ENCODE results near the gene KIAA0513. TPM values are rescaled to one million over a fixed set of nuclear protein-coding genes. Genes with fewer than 3 reads are reported as not detected.

The KIAA0513 gene
- total and polyA plus RNA-seq, 10 donors = 1.7 to 30.0 (median 21.9) TPM

DNA sequence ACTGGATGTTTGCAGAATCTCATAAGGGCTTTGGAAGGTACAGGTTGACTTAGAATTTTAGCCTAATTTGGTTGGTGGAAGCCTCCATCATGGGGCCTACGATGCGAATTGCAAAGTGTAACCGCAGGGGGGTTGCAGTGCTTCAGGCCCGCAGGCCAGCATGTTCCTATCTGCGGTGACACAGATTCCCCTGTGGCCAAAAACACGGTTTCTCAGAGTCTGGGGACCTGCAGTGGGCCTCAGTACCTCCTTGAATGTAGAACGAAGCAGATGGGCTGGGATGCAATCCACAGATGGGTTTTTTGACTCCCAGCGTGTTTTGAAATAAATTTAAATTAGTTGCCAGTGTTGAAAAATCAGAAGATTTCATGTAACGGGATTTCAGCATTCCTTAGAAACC lies 34.7 kb downstream of the KIAA0513 start:
- no peak for TF ChIP-seq POLR2A (IDR thresholded peaks at IDR 0.05)
- TF ChIP-seq, protein P1, sequence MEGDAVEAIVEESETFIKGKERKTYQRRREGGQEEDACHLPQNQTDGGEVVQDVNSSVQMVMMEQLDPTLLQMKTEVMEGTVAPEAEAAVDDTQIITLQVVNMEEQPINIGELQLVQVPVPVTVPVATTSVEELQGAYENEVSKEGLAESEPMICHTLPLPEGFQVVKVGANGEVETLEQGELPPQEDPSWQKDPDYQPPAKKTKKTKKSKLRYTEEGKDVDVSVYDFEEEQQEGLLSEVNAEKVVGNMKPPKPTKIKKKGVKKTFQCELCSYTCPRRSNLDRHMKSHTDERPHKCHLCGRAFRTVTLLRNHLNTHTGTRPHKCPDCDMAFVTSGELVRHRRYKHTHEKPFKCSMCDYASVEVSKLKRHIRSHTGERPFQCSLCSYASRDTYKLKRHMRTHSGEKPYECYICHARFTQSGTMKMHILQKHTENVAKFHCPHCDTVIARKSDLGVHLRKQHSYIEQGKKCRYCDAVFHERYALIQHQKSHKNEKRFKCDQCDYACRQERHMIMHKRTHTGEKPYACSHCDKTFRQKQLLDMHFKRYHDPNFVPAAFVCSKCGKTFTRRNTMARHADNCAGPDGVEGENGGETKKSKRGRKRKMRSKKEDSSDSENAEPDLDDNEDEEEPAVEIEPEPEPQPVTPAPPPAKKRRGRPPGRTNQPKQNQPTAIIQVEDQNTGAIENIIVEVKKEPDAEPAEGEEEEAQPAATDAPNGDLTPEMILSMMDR (IDR thresholded peaks at IDR 0.05 in 8 of 11, conservative IDR thresholded peaks at IDR 0.05 in 3 of 11) = no peak
- no peak for TF ChIP-seq POLR2AphosphoS5 (IDR thresholded peaks at IDR 0.05)
- H3K4me1 ChIP-seq = peaks cover 3 to 69% (median 37%) of the 10 kb centered on the region in 6 donors
- intact Hi-C loops (cut with DNase I; ENCODE audit: low total_unique reads) = no loop called here
- H3K36me3 ChIP-seq = peaks cover 0 to 44% (median 5%) of the 10 kb centered on the region in 6 donors
- 87 to 91% (median 89%) methylated on average over 9 of the region's 9 CpGs for WGBS, 5 donors
- no peak for DNase-seq
- H3K4me3 ChIP-seq = no peak overlapping the region
- peak overlapping the region in 6 of 8 donors; percentile 1 to 83 (median 71) for H3K27ac ChIP-seq
- H3K27me3 ChIP-seq (replicated peaks in 1 of 7) = no peaks in the 10 kb centered on the region
- H3K9me3 ChIP-seq = no peaks in the 10 kb centered on the region

DNA sequence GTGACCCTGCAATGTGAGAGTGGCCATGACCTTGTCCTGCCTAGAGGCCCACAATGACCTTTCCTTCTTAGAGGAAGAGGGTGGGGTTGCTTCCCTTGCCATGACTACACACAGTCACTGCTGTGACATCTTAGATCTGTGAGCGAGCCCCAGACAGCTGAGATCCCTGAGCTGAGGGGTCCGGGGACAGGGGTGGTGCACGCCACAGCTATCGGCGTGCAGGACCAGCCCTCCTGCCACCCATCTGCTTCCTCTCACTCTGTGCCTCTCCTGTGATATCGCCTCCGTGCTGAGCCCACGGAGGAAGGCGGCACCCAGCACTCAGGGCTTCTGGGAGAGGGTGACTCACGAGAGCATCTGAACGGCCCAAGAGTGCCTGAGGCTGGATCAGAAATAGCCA lies 35.2 kb downstream of the KIAA0513 start:
- intact Hi-C loops (cut with DNase I; ENCODE audit: low total_unique reads) = no loop called here
- peak overlapping the region in 6 of 8 donors; percentile 38 to 83 (median 64) for H3K27ac ChIP-seq

GRCh38 chr16:85064186-85064585 lies 36.6 kb downstream of the KIAA0513 start:
- intact Hi-C loops (cut with DNase I; ENCODE audit: low total_unique reads) = no loop called here
- TF ChIP-seq, protein P1 (IDR thresholded peaks at IDR 0.05 in 8 of 11, conservative IDR thresholded peaks at IDR 0.05 in 3 of 11) = no peak
- TF ChIP-seq POLR2AphosphoS5 (IDR thresholded peaks at IDR 0.05) = no peak
- no peak for TF ChIP-seq POLR2A (IDR thresholded peaks at IDR 0.05)
- Histone ChIP-seq H3K27ac (peak overlapping the region in 2 of 8 donors; percentile 55 to 83), H3K9me3 (no peaks in the 10 kb centered on the region), H3K36me3 (peaks cover 0 to 47% (median 14%) of the 10 kb centered on the region in 6 donors), H3K4me3 (no peak overlapping the region), H3K27me3 (replicated peaks in 1 of 7) (no peaks in the 10 kb centered on the region), H3K4me1 (peaks cover 0 to 52% (median 27%) of the 10 kb centered on the region in 6 donors)
- no peak for DNase-seq
- 91 to 98% (median 94%) methylated on average over 6 of the region's 6 CpGs for WGBS, 5 donors

More for the DNA sequence above, 35.2 kb downstream of the KIAA0513 start:
- H3K9me3 ChIP-seq = no peaks in the 10 kb centered on the region
- H3K4me3 ChIP-seq = no peak overlapping the region
- peaks cover 0 to 46% (median 10%) of the 10 kb centered on the region in 6 donors for H3K36me3 ChIP-seq
- no peak for DNase-seq
- H3K27me3 ChIP-seq (replicated peaks in 1 of 7) = no peaks in the 10 kb centered on the region
- 71 to 86% (median 79%) methylated on average over 10 to 11 of the region's 11 CpGs for WGBS, 5 donors
- TF ChIP-seq POLR2A (IDR thresholded peaks at IDR 0.05) = no peak
- TF ChIP-seq, protein P1 (IDR thresholded peaks at IDR 0.05 in 8 of 11, conservative IDR thresholded peaks at IDR 0.05 in 3 of 11) = no peak
- peak in 2 of 3 donors; percentile 6 to 46 for TF ChIP-seq POLR2AphosphoS5 (IDR thresholded peaks at IDR 0.05)
- peaks cover 0 to 64% (median 31%) of the 10 kb centered on the region in 6 donors for H3K4me1 ChIP-seq

DNA sequence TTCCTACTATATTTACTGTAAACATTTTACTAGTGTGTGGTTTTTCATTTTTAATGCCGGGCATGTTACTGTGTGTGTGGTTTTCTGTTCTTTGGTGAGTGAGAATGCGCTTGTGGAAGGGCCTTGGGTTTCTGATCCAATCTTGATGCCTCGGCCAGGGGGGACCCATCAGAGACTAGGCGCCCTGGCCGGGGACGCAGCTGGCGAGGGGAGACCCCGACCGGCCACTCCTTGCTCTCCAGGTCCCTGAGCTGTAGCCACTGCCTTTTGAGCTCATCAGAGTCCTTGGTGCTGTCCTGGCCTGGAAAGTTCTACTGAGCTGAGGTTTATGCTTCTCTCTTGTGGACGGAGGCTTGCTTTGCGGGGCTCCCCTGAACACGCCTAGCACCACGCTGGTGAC lies 37.5 kb downstream of the KIAA0513 start:
- H3K27me3 ChIP-seq (replicated peaks in 1 of 7) = no peaks in the 10 kb centered on the region
- no peaks in the 10 kb centered on the region for H3K9me3 ChIP-seq
- 91 to 96% (median 93%) methylated on average over 12 to 13 of the region's 13 CpGs for WGBS, 5 donors
- H3K4me1 ChIP-seq = peaks cover 0 to 43% (median 27%) of the 10 kb centered on the region in 6 donors
- H3K4me3 ChIP-seq = no peak overlapping the region
- DNase-seq = no peak
- TF ChIP-seq POLR2A (IDR thresholded peaks at IDR 0.05) = no peak
- intact Hi-C loops (cut with DNase I; ENCODE audit: low total_unique reads) = no loop called here
- H3K36me3 ChIP-seq = peaks cover 0 to 56% (median 18%) of the 10 kb centered on the region in 6 donors
- H3K27ac ChIP-seq = no peak overlapping the region

All from spleen (tissue), 11 donors.